Neural cell (in vitro differentiated cells): ENCODE results near the gene MPND.

Experiments used
- EZH2 ChIP-seq: fragments of 200-600, 300-800 bp; shearing (Covaris generic), sonication (generic); IDR thresholded peaks from 2 replicates; pipeline ENCODE4 v1.6.1; 2014; ENCODE audit warnings: antibody characterized with exemption, low read length, borderline replicate concordance, mild to moderate bottlenecking; ENCODE audit not compliant: insufficient read depth, poor library complexity, severe bottlenecking
- POLR2AphosphoS5 ChIP-seq: IDR thresholded peaks from 2 replicates; pipeline ENCODE4 v1.6.1; 2012

DNA sequence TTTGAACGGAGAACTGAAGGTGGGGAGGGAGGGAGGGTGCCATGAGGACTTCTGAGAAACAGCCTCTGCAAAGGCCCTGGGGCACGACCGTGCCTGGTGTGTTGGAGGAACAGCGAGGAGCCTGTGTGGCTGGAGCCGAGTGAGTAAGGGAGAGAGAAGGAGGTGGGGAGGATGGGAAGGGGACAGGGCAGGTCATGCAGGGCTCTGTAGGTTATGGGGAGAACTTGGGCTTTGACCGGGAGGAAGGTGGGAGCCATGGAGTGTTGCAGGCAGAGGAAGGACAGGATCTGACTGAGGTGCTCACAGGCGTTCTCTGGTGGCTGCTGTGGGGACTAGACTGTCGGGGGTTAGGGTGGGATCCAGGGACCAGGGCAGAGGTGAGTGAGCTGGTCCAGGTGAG lies 6.7 kb downstream of the MPND start:
- no peak for TF ChIP-seq EZH2
- TF ChIP-seq POLR2AphosphoS5 = no peak
